Osteocyte (in vitro differentiated cells): Measurements from ENCODE around the gene CACNB1. TPM values are rescaled to one million over a fixed set of nuclear protein-coding genes. Genes with fewer than 3 reads are reported as not detected.
A peak's percentile ranks its signal among the peaks of the same experiment; 100 is the strongest.

ENCODE experiments used
- DNase-seq: peaks from one replicate; pipeline ENCODE4 v3.0.0; 2021; ENCODE audit warnings: mixed read lengths; ENCODE audit not compliant: unreplicated experiment; ENCODE audit errors: extremely low spot score
- H3K27ac Mint-ChIP-seq: one replicate; pipeline ENCODE4 v1.8.0; 2021; ENCODE audit warnings: mild to moderate bottlenecking, mixed read lengths; ENCODE audit not compliant: unreplicated experiment
- H3K27me3 Mint-ChIP-seq: one replicate; pipeline ENCODE4 v1.8.0; 2021; ENCODE audit warnings: mixed read lengths; ENCODE audit not compliant: unreplicated experiment
- H3K36me3 Mint-ChIP-seq: one replicate; pipeline ENCODE4 v1.8.0; 2021; ENCODE audit warnings: mixed read lengths; ENCODE audit not compliant: unreplicated experiment
- H3K4me1 Mint-ChIP-seq: one replicate; pipeline ENCODE4 v1.8.0; 2021; ENCODE audit warnings: mixed read lengths; ENCODE audit not compliant: unreplicated experiment
- H3K4me3 Mint-ChIP-seq: one replicate; pipeline ENCODE4 v1.8.0; 2021; ENCODE audit warnings: mild to moderate bottlenecking, moderate library complexity, mixed read lengths; ENCODE audit not compliant: unreplicated experiment
- H3K9me3 Mint-ChIP-seq: one replicate; pipeline ENCODE4 v1.8.0; 2021; ENCODE audit warnings: mixed read lengths; ENCODE audit not compliant: unreplicated experiment
- total RNA-seq: library from RNA; stranded (reverse); gene quantifications from 2 replicates; pipeline ENCODE4 v1.2.1, GENCODE V29; 2021
- TF ChIP-seq, protein P1 (sequence below): fragments of 200-600 bp; sonication (generic); IDR thresholded peaks from 2 replicates; pipeline ENCODE4 v1.5.0; 2021; ENCODE audit warnings: antibody characterized with exemption, mild to moderate bottlenecking, moderate library complexity

Gene CACNB1
- total RNA-seq, 1 donor from 2014 or later = 15.4 TPM

DNA sequence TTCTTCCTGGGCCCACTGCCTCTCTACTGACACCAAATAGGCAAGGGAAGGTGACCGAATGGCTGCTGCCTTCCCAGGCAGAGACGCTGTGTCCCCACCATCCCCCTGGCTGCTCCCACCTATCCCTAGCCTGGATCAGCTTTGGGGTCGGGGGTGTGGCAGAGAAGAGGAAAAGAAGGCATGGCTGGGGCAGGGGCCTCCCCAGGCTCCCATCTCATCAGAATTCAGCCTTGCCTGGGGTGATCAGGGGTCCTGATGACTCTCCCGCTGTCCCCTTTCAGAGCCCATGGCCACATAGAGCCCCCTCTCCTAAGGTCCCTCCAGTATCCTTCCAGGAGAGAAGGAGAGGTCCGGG, 46.7 kb downstream of the CACNB1 start:
- Mint-ChIP-seq H3K27ac (no peak overlapping the region), H3K4me3 (peak overlapping the region; percentile 69), H3K36me3 (no peaks in the 10 kb centered on the region), H3K27me3 (no peaks in the 10 kb centered on the region), H3K9me3 (no peaks in the 10 kb centered on the region), H3K4me1 (peaks cover 26% of the 10 kb centered on the region)
- DNase-seq = no peak
- TF ChIP-seq, protein P1, sequence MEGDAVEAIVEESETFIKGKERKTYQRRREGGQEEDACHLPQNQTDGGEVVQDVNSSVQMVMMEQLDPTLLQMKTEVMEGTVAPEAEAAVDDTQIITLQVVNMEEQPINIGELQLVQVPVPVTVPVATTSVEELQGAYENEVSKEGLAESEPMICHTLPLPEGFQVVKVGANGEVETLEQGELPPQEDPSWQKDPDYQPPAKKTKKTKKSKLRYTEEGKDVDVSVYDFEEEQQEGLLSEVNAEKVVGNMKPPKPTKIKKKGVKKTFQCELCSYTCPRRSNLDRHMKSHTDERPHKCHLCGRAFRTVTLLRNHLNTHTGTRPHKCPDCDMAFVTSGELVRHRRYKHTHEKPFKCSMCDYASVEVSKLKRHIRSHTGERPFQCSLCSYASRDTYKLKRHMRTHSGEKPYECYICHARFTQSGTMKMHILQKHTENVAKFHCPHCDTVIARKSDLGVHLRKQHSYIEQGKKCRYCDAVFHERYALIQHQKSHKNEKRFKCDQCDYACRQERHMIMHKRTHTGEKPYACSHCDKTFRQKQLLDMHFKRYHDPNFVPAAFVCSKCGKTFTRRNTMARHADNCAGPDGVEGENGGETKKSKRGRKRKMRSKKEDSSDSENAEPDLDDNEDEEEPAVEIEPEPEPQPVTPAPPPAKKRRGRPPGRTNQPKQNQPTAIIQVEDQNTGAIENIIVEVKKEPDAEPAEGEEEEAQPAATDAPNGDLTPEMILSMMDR = no peak

DNA sequence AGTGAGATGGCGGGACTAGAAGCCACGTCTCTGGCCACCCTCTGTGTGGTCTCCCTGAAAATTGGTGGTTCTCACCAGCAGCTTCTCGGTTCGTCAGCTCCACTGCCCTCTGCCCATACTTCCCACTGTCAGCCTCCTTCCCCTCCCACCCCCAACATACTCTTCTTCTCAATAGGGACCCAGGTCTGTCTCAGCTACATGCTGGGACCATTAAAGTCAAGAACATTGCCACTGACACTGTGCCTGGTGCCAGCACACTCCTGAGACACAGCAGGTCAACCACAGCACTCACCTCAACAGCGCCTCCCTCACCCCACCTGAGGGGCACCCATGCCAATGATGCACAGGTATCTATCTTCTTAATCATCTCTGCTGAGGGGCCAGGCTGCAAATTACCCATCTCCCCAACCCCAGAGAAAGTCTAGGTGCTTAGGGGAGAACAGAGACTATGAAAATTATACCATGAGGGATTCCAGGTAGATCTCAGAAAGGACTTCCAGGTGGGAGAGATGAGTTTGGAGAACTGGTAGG, 47.3 kb downstream of the CACNB1 start:
- Mint-ChIP-seq H3K4me1 (peaks cover 26% of the 10 kb centered on the region), H3K4me3 (peak overlapping the region; percentile 69), H3K27me3 (no peaks in the 10 kb centered on the region), H3K36me3 (no peaks in the 10 kb centered on the region), H3K9me3 (no peaks in the 10 kb centered on the region), H3K27ac (no peak overlapping the region)
- no peak for DNase-seq
- TF ChIP-seq, protein P1 = no peak

DNA sequence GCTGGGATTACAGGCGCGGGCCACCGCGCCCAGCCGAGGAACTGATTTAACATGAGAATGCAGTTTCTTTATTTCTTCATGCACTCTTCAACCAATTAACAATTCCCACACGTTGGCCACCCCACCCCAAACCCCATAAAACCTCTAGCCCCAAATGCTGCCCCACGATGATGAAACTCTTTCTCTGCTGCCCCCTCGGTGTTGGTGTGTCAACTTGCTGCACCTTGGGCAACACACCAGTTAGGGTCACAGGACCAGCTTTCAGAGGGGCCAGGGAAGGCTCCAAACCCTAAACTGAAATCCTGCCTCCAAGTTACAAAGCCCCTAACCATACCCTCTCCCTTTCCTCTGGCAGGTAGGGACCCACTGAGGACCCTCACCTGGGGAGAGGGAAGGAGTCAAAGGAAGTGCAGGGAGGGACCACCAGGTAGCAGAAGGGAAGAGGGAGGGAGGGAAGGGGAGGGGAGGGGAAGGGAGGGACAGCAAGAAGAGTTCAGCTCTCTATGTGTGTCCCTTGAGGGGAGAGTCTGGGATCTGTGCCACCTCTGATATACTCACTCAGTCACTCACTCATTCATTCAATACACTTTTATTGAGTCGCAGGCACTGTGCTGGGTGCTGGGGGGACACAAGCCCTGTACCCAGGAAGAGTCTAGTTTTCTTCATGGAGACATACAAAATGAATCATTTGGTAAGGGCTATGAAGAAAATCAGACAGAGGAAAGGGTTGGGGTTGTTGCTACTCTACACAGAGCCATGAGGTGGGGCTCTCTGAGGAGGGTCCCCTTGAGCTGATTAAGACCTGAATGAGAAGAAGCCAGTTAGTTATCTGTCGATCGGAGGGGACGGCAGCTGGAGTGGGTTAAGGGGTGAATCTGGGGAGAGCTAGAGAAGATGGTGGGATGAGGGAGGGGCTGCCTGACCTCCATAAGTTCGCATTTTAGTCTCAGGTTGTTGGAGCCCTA, 50.0 kb downstream of the CACNB1 start:
- H3K4me1 Mint-ChIP-seq = peaks cover 25% of the 10 kb centered on the region
- H3K27ac Mint-ChIP-seq = no peak overlapping the region
- no peak overlapping the region for H3K4me3 Mint-ChIP-seq
- no peak for DNase-seq
- H3K36me3 Mint-ChIP-seq = no peaks in the 10 kb centered on the region
- H3K27me3 Mint-ChIP-seq = no peaks in the 10 kb centered on the region
- TF ChIP-seq, protein P1 = no peak
- no peaks in the 10 kb centered on the region for H3K9me3 Mint-ChIP-seq

DNA sequence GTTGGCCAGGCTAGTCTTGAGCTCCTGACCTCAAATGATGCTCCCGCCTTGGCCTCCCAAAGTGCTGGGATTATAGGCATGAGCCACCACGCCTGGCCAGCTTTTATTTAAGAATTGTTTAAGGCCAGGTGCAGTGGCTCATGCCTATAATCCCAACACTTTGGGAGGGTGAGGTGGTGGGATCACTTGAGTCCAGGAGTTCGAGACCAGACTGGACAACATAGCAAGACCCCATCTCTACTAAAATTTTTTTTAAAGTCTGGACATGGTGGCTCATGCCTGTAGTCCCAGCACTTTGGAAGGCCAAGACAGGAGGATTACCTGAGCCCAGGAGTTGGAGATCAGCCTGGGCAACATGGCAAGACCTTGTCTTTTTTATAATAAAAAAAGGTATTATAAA, 51.2 kb downstream of the CACNB1 start:
- no peak for DNase-seq
- no peak overlapping the region for H3K27ac Mint-ChIP-seq
- peaks cover 16% of the 10 kb centered on the region for H3K4me1 Mint-ChIP-seq
- H3K27me3 Mint-ChIP-seq = no peaks in the 10 kb centered on the region
- H3K36me3 Mint-ChIP-seq = no peaks in the 10 kb centered on the region
- TF ChIP-seq, protein P1 = no peak
- no peak overlapping the region for H3K4me3 Mint-ChIP-seq
- H3K9me3 Mint-ChIP-seq = no peaks in the 10 kb centered on the region

DNA sequence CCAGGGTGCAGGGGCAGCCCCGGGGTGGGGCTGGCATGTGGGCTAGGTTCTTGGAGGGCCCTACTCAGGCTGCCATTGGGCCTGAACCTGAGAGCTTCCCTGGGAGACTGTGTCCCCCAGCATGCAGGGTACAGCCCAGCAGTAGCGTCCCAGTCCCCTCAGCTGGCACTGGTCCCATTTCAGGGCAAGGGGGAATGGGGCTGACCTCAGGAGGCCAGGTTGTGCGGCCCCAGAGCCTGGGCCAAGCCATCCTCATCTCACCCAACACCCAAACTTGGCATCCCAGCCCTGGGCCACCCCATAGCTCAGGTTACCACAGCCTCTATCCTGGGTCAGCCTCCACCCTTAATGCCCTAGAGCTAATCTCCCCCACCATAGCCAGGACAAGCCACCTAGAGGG, 52.3 kb downstream of the CACNB1 start:
- Mint-ChIP-seq H3K9me3 (no peaks in the 10 kb centered on the region), H3K4me3 (no peak overlapping the region), H3K4me1 (peaks cover 17% of the 10 kb centered on the region), H3K27ac (no peak overlapping the region), H3K27me3 (no peaks in the 10 kb centered on the region), H3K36me3 (no peaks in the 10 kb centered on the region)
- no peak for DNase-seq
- TF ChIP-seq, protein P1 = no peak
